ENCODE measurements around the gene NCOA4.
A peak's percentile ranks its signal among the peaks of the same experiment; 100 is the strongest.
"Not testable (repeated sequence)": the region's sequence is repeated elsewhere in the genome, so short reads cannot be mapped to it uniquely, and the experiment has no call there.

The NCOA4 gene

DNA sequence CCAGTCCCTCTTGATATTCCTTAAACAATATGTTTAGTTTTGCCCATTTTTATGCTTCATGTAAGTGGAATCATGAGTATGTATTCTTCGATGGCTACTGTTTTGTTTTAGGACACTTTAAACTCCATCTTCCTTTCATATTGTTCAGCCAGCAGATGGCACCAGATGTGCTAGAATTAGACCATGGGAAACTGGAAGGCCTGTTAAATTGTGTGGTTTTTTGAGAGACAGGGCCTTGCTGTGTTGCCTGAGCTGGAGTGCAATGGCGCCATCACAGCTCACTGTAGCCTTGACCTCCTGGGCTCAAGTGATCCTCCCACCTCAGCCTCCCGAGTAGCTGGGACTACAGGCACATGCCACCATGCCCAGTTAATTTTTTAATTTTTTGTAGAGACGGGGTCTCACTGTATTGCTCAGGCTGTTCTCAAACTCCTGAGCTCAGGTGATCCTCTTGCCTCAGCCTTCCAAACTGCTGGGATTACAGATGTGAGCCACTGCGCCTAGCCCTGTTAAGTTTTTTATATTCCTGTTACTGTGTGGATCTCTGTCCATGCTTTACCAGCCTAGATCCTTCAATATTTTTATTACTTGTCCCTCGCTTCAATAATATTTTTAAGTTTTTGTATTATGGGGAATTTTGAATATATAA is 46.8 kb downstream of the NCOA4 start:
- not testable (repeated sequence) for DNase-seq (ENCODE audit: low spot score)

DNA sequence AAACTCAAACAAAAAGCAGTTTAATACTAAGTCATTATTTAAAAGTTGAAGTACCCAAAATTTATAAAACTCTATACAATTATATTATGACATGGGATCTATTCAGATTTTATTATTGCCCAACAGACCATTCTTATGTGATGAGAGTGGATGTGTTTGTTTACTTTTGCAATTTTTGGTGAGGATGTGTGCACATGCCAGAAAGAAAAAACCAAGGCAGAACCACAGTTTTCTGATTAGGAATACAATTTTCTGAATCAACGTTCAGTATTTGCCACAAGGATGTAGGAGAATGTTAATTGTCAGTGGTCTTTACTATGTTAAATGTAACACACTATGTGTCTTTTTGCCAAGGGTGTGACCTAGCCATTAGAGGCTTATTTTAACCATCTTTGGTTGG is 49.1 kb downstream of the NCOA4 start:
- not testable (repeated sequence) for DNase-seq (ENCODE audit: low spot score)

DNA sequence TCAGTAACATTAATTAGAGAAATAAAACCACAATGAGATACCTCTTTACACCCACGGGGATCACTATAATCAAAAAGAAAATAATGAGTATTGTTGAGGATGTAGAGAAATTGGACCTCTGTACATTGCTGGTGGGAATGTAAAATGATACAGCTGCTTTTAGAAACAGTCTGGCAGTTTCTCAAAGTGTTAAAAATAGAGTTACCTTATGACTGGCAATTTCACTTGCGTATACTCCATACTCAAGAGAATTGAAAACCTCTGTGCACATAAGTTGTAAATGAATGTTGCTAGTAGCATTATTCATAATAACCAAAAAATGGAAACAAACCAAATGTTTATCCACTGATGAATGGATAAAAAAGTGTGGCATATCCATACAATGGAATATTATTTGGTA is 51.9 kb downstream of the NCOA4 start:
- not testable (repeated sequence) for DNase-seq (ENCODE audit: low spot score)

DNA sequence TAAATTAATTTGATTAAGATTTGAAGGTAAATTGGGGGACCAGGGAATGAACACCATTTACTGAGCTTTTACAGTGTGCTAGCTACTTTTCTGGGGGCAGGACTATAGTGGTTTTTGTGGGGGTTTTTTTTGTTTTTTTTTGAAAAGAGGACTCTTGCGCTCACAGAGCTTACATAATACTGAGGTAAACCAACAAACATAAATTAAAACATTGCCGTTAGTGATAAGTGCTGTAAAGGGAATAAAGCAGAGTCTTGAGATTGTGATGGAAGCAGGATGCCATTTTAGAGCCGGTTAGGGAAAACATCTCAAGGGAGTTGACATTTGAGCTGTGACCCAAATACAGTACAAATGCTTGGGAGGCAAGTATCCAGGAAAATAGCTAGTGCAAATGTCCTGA is 56.4 kb downstream of the NCOA4 start:
- DNase-seq (ENCODE audit: low spot score) = not testable (repeated sequence)

DNA sequence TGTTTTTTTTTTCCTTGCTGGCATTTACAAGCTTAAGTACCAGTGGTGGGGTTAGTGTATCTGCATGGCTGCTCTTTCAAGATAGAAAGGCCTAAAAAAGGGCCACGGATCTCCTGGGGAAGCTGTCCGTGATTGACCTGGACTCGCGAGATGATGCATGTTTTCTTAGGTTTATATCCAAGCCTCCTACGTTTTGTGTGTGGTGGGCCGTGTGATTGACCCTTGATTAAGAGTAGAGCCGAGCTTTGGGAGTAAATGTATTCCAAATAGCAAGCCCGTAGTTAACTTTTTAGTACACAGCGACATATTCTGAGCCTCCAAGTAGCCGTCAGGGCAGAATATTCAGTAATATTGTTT is 57.6 kb downstream of the NCOA4 start:
- not testable (repeated sequence) for DNase-seq (ENCODE audit: low spot score)

DNA sequence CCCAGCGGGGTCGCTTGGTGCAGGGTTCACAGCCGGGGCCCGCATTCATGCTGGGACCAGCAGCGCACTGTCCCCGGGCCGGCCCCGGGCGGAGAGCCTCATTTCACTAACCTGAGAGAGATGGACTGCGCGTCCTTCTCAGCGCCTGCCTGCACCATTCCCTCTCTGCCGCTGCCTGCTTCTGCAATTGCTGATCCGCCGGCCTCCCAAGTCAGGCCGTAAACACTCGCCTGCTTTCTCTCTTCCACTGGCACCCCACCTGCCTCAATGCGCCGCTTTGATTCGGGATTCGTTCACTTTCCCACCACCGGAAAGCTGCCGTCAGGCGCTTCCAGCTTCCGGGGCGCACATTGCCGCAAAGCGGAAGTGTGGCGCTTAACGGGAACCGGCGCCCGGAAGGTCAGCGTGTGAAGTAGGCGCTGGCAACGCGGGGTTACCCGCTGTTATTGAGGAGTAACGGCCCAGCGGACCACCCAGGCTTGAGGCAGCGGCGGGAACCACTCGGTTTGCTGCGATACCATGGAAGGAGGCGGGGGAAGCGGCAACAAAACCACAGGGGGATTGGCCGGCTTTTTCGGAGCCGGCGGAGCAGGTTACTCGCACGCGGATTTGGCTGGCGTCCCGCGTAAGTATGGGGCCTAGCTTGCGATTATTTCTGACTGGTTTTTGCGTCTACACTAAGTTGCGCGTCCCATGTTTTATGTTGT is 58.2 kb downstream of the NCOA4 start, which contains the start of gene TIMM23:
TSS of gene TIMM23 (plus strand) at position 384 of the 707 bp plus-strand sequence. CDS start at position 520, 136 bp downstream.
- DNase-seq (ENCODE audit: low spot score) = peak; percentile 73

DNA sequence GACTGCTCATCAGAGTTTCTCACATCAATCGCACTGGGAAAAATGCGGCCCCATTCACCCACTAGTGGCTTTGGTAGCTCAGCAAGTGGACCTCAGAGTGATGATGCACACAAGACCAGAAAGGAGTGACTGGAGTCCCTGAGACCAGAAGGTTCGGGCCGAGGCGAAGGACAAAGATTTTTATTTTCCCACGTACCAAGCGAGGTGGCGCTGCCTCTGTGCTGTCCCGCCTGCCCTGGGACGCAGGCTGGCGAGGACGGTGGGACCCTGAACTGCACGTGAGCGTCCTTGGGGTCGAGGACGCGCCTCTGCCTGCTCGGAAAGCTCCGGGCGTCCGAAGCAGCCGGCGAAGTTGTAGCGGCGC is 58.7 kb downstream of the NCOA4 start:
- DNase-seq (ENCODE audit: low spot score) = peak; percentile 2

DNA sequence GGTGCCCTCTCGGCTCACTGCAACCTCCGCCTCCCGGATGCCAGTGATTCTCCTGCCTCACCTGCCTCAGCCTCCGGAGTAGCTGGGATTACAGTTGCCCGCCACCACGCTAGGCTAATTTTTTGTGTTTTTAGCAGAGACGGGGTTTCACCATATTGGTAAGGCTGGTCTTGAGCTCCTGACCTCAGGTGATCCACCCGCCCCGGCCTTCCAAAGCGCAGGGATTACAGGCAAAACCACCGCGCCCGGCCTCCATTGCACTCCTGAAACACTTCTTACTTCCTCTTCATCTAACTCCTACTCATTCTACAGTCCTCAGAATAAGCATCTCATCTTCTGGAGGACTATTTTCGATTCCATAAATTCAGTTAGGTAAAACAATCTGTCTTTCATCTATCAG is 59.4 kb downstream of the NCOA4 start:
- DNase-seq (ENCODE audit: low spot score) = not testable (repeated sequence)

DNA sequence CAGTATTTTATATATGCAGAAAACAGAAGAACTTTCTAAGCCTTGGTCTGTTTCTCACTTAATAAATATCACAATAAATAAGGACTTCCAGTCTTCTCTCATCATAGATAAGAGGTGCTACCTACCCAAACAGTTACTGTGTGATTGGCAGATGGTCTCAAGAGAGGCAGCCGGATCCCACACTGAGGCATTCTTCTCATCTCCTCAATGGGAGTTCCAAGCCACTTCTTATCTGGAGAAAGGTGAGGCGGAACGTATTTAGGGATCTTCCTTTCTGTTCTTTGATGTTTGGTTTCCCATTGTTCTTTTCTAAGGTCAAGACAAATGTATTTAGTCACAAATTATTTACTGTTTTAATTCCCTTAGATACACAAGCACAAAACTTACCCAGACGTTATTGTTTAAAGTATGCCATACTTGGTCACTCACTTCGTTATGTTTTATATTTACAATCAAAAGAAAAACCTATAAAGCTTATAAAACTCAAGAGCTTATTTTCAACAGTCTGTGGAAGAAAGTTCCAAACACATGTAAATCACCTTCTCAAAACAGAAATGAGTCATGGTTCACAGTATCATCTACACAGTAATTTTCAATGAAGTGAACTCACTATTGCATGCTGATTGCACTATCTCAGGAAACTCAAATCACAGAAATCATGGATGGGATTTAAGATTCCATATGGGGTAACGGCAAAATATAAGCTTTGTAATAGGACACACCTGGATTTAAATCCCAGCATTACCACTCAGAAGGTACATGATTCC is 67.6 kb downstream of the NCOA4 start:
- DNase-seq (ENCODE audit: low spot score) = not testable (repeated sequence)

DNA sequence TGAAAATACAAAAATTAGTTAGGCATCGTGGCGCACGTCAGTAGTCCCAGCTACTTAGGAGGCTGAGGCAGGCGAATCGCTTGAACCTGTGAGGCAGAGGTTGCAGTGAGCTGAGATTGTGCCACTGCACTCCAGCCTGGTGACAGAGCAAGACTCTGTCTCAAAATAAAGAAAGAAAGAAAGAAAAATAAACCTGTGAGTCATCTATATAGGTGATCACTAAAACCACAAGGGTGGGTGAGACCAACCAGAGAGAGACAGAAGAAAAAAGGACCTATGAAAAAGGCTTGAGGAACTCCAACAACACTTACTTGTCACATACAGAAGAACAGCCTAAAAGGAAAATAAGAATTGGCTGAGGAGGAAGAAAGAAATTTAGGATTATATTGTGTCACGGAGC is 72.5 kb downstream of the NCOA4 start:
- DNase-seq (ENCODE audit: low spot score) = not testable (repeated sequence)

DNA sequence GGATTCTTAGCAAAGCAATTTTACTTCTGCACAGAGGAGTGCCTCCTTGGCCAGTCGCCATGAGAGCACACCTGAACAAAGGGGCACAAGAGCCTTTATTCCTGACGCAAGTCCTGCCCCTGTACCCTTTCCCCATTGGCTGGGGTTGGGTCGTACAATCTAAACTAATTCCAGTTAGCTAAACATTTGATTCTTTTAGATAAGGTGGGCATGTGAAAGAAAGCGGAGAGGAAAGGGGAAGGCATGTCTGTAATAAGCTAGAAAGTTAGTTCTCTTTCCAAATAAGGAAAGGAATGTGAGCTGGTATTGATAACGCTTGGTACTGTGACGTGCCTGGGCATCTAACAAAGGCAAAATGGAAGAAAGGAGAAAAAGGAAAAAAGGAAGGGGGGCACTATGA is 73.8 kb downstream of the NCOA4 start:
- DNase-seq (ENCODE audit: low spot score) = not testable (repeated sequence)

Measured in GM03348 (cell line).